ENCODE data around the gene NAXD.

Gene NAXD

DNA sequence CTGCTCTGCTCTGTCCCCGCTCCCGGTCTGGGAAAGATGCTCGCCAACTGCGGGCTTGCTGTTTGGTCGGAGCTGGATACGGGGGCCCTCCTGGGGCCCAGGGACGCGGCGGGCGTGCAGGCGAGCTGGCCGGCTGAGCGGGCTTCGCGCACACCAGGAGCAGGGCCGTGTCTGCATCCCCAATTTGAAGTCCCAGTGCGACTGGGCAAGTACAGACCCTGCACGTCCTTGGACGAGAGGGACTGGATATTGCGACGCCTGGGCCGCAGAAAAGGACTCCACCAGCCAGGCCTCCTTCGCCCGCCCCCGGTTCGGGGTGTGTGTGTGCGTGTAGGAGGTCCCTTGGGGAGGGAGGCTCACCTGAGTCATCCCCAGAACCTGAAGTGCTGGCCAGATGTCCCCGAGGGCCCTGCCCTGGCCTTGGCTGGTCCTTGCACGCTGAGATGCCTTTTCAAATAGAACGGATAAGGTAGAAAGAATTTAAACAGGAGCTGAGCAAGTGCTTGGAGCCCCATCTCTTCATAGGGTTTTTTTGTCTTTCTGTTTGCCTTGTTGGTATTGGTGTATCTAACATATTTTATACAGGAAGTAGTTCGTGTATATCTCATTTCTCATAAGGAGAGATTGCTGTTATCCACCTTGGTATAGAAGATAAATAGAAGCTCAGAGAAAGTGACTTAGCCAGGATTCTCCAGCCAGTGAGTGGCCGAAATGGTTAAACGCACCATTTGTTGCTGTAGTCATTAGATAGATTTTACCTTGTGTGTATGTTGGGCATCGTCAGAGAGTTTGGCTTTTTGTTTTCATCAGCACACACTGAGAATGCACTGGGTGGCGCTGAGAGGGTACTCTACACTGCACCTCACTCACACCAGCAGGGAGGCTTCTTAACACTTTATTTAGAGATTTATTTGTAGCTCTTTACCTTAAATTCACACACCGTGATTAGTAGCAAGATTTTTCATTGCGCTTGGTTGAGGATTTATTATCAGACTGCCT, 1.1 kb downstream of the NAXD start (continued):
- TF ChIP-seq ZBTB49 (tag by site-specific recombination; IDR thresholded peaks at IDR 0.05; ENCODE audit: low read depth): no peak
- peak; percentile 74 for TF ChIP-seq EGR2 (tag by site-specific recombination; IDR thresholded peaks at IDR 0.05; ENCODE audit: low read depth)
- peak; percentile 26 for TF ChIP-seq ZNF335 (tag by site-specific recombination; conservative IDR thresholded peaks at IDR 0.05)
- TF ChIP-seq HOXC10 (CRISPR knock-in tag; IDR thresholded peaks at IDR 0.05): no peak
- TF ChIP-seq ZFHX2 (tag by site-specific recombination; conservative IDR thresholded peaks at IDR 0.05): peak; percentile 86
- no peak for TF ChIP-seq ZNF426 (tag by site-specific recombination; IDR thresholded peaks at IDR 0.05)
- TF ChIP-seq CTCF (tag by site-specific recombination; IDR thresholded peaks at IDR 0.05): no peak
- 0 out of 2 replicates have a peak, but pooled peaks have one; percentile 3 for TF ChIP-seq ZNF341 (tag by site-specific recombination; IDR thresholded peaks at IDR 0.05; ENCODE audit: low read depth)
- TF ChIP-seq, protein P1, sequence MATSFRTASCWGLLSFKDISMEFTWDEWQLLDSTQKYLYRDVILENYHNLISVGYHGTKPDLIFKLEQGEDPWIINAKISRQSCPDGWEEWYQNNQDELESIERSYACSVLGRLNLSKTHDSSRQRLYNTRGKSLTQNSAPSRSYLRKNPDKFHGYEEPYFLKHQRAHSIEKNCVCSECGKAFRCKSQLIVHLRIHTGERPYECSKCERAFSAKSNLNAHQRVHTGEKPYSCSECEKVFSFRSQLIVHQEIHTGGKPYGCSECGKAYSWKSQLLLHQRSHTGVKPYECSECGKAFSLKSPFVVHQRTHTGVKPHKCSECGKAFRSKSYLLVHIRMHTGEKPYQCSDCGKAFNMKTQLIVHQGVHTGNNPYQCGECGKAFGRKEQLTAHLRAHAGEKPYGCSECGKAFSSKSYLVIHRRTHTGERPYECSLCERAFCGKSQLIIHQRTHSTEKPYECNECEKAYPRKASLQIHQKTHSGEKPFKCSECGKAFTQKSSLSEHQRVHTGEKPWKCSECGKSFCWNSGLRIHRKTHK (tag by site-specific recombination; IDR thresholded peaks at IDR 0.05): peak; percentile 63; the same call in 1 of the 2 replicates
- TF ChIP-seq KLF17 (tag by site-specific recombination; IDR thresholded peaks at IDR 0.05): peak; percentile 87
- TF ChIP-seq ZNF292 (tag by site-specific recombination; IDR thresholded peaks at IDR 0.05; ENCODE audit: borderline replicate concordance, low read depth): no peak
- peak; percentile 87; the same call in 1 of the 2 replicates for TF ChIP-seq ZBTB20 (tag by site-specific recombination; IDR thresholded peaks at IDR 0.05)
- no peak for TF ChIP-seq ZNF280D (tag by site-specific recombination; IDR thresholded peaks at IDR 0.05)
- peak; percentile 49 for TF ChIP-seq GLIS1 (tag by site-specific recombination; IDR thresholded peaks at IDR 0.05)
- peak; percentile 23; the same call in 1 of the 2 replicates for TF ChIP-seq ZNF639 (tag by site-specific recombination; IDR thresholded peaks at IDR 0.05)
